EL (cell line): Measurements from ENCODE around the gene PA2G4.
"Not testable (repeated sequence)": the region's sequence is repeated elsewhere in the genome, so short reads cannot be mapped to it uniquely, and the experiment has no call there.

Source experiments
- DNase-seq: peaks from one replicate; pipeline ENCODE4 v3.0.0-alpha.2; 2016

PA2G4 gene

GRCh38 chr12:56101045-56101444 is 3.3 kb upstream of the PA2G4 start:
- DNase-seq = no peak

DNA sequence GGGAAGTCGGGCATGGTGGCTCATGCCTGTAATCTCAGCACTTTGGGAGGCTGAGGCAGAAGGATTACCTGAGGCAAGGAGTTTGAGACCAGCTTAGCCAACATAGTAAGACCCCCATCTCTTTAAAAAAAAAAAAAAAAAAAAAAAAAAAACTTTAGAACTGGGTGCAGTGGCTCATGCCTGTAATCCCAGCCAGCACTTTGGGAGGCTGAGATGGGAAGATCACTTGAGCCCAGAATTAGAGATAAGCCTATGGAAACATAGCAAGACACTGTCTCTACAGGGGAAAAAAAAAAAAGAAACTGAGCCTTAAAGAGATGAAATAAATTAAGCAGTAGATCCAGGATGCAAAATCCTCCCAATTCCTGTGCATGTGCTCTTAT is 1.7 kb upstream of the PA2G4 start:
- no peak for DNase-seq

DNA sequence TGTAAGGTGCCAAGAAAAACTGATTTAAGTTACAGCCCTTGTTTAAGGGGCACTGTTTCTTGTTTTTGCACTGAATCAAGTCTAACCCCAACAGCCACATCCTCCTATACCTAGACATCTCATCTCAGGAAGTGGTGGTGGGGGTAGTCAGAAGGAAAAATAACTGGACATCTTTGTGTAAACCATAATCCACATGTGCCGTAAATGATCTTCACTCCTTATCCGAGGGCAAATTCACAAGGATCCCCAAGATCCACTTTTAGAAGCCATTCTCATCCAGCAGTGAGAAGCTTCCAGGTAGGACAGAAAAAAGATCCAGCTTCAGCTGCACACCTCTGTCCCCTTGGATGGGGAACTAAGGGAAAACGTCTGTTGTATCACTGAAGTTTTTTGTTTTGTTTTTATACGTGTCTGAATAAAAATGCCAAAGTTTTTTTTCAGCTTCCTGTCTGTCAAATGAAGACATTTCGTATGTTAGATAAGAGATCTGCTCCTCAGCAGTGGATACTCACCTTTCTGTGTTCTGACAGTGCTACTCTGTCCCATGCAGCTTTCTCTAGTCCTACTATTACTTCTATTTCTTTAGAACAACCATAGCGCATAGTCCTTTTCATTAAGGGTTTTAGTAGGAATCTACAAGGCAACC is 1.2 kb upstream of the PA2G4 start:
- DNase-seq = no peak

DNA sequence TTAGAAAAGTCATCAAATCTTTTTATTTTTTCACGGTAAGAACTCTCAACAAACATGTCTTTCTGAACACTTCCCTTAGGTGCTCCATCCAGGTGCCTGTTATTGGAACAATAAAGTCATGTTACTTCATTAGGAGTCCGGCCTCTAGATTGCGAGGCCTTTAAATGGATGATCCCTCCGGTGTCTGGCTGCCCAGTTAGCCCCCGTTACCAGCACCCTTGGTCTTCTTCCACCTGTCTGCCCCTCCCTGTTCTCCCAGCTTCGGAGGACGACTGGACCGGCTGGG is 593 bp upstream of the PA2G4 start:
- DNase-seq = no peak

- DNase-seq = peak; percentile 32
These were observed 653 bp downstream of the PA2G4 start for GRCh38 chr12:56104815-56105608.

GRCh38 chr12:56105609-56105902 is 1.2 kb downstream of the PA2G4 start:
- DNase-seq = no peak

DNA sequence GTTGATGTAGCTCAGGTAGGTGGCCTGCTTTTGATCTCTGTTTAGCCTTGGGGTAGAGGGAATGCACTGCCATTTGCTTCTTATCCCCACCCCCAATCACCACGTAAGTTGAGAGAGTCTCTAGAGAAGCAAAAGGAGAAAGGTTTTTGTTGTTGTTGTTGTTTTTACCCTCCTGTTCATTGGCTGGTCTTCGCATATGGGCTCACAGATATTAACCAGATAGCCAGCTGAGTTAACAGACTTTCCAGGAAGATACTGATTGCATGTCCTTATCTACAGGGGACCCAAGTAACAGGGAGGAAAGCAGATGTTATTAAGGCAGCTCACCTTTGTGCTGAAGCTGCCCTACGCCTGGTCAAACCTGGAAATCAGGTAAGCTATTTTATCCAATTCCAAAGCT is 2.9 kb downstream of the PA2G4 start:
- no peak for DNase-seq

- DNase-seq = no peak
These were observed 6.2 kb downstream of the PA2G4 start for GRCh38 chr12:56110571-56110970.

- DNase-seq = no peak
These were observed 9.7 kb downstream of the PA2G4 start for GRCh38 chr12:56114084-56114483.

GRCh38 chr12:56115329-56115728 is 11.0 kb downstream of the PA2G4 start:
- peak; percentile 48 for DNase-seq

DNA sequence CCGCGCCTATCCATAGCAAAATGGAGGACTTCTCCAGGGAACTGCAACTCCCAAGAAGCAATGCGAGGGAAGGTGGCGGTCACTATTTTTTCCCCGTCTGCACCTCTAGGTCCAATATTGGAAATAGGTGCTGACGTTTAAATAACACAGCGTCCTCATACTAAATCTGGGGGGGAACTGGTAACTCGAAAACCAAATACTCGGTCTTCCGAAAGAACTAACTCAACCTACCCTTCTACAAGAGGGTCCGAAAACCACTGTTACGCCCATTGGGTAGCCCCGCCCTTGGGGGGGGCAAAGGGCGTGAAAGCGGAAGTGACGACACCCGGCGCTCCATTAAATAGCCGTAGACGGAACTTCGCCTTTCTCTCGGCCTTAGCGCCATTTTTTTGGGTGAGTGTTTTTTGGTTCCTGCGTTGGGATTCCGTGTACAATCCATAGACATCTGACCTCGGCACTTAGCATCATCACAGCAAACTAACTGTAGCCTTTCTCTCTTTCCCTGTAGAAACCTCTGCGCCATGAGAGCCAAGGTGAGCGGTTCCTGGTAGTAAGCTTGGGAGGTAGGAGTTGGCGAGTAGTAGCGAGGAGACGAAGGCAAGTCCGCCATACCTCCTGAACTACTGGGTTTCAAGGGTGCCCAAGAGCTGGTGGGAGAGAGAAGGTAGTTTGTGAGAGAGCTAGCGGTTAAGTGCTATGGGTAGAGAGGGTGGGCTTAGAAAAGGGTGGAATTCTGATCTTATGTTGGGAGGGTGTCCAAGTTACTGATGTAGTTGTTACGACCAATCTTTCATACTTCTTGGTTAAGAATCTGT is 12.1 kb downstream of the PA2G4 start, which contains the start of gene RPL41:
Gene RPL41 (plus strand): TSS at position 367 of the 815 bp plus-strand sequence.
- DNase-seq = peak; percentile 94

DNA sequence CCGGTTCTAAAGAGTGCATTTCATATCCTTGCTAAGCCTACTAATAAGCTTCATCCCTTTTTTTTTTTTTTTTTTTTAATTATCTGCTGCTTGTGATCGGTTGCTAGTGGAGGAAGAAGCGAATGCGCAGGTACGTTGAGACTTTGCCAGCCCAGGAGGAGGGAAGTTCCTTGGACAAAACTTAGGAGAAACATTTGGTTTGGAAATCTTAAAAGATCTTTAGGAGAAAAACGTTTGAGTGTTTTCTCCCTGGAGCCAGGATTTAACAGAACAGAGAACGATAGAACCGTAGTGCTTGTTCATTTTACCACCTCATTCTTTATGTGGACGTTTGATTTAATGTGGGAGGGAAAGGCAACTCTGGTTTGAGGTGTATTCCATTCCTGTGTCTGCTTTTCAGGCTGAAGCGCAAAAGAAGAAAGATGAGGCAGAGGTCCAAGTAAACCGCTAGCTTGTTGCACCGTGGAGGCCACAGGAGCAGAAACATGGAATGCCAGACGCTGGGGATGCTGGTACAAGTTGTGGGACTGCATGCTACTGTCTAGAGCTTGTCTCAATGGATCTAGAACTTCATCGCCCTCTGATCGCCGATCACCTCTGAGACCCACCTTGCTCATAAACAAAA is 12.8 kb downstream of the PA2G4 start:
- DNase-seq = not testable (repeated sequence)

DNA sequence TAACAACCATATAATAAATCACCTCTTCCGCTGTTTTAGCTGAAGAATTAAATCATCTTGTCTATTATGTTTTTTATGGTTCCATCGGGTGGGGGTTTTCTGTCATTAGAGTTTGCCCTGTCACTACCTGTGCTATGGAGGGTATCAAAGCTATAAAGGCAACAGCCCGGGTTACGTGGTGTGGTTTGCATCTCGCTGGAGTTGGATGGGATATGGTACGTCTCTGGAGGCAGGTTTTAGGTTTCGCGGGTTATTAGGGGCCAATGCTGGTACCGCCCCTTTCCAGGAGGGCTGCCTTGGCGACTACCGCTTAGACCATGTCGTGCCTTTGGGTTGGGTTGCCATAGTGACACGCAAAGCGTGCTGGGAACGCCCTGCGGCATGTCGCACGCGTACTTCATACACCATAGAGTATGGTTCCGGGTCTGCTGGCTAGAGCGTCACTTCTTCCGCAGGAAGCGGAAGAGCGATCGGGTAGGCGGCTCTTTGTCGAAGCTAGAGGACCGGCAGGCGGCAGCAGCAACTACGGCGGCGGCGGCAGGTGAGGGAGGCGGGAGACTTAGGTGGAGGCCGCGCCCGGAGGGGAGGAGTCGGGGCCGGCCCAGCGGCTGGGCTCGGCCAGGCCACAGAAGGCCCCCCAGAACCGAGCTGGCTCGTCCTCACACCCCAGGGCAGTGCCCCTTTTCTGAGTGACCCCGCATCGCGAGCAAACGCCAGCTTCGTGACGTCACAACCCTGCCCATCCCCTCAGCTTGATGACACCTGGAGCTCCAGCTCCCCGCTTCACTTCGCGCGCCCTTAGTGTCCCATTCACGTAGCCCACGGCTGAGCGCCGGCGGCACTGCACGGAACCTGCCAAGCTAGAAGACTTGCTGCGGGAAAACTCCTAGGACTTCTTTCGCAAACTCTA is 13.7 kb downstream of the PA2G4 start, which contains the start of gene ZC3H10:
Gene ZC3H10 (plus strand): TSS at position 489 of the 910 bp plus-strand sequence. CDS start 2,297 bp downstream, outside the sequence.
- peak; percentile 100 for DNase-seq

DNA sequence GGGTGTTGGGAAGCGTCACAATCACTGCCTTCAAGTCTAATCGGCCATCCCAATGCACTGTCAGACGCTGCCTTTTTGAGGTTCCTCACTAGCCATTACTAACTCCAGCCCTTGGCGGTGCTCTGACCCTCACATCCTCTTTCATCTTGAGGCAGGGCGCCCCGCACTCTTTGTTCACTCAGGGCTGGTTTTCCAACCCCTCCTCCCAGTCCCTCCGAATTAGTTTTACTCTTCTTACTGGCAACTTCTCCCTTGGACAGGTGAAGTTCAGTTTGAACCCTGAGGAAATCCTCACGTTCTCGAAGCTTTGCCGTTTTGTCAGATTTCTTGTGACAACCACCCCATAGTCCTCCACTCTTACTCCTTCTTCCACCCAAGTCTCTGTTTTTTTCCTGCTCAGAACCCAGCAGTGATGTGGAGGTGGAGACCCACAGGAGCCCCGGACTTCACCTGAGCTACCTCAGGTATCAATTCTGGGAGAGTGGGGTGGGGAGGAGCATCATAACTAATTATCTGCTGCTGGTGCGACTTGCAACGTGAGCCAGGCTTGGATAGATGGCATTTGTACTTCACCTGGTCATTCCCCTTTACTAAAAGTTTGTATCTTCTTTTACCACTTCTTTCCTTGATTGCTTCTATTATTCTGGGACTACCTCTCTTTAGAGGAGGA is 14.5 kb downstream of the PA2G4 start:
- DNase-seq = no peak

- peak; percentile 93 for DNase-seq
These were observed 15.0 kb downstream of the PA2G4 start for GRCh38 chr12:56119361-56119796.

DNA sequence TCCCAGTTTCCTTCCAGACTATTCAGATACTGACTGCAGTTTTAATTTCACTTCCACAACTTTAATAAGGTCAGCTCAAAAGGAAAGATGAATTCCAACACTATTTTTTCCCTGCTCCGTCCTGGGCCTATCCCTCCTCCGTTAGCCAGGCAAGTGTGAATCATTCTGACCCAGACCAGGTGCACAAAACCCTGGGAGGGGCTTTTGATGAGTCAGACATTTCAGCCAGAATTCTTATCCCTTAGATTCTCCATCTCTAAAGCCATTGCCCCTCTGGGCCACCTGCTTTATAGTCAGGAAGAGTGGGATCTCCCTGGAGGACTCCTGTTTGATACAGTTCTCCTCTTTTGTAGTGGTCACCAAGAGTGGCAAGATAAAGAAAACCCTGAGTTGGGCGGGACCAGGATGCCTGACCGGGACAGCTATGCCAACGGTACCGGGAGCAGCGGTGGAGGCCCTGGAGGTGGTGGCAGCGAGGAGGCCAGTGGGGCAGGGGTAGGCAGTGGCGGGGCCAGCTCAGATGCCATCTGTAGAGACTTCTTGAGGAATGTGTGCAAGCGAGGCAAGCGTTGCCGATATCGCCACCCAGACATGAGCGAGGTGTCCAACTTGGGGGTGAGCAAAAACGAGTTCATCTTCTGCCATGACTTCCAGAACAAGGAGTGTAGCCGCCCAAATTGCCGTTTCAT is 15.9 kb downstream of the PA2G4 start:
- no peak for DNase-seq

GRCh38 chr12:56121204-56121870 is 17.0 kb downstream of the PA2G4 start:
- no peak for DNase-seq

GRCh38 chr12:56122637-56123036 is 18.3 kb downstream of the PA2G4 start:
- DNase-seq = no peak

DNA sequence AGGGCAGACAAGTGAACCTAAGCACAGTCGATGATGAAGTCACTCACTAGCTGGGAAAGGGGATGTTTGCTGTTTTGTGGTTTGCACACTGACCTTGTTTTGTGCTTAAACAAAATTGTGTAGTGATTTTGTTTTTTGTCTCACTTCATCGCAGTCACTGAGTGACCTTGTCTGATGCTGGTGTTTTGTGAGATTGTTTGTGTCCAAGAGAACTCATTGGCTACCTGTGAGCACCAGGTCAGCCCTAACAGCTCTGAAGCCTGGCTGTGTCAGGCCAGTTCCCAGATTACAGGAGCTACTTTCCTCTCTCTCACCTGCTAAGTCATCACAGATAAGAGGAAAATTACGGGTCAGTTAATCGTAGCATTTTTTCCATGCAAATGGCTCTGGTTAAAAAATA is 19.8 kb downstream of the PA2G4 start:
- no peak for DNase-seq

DNA sequence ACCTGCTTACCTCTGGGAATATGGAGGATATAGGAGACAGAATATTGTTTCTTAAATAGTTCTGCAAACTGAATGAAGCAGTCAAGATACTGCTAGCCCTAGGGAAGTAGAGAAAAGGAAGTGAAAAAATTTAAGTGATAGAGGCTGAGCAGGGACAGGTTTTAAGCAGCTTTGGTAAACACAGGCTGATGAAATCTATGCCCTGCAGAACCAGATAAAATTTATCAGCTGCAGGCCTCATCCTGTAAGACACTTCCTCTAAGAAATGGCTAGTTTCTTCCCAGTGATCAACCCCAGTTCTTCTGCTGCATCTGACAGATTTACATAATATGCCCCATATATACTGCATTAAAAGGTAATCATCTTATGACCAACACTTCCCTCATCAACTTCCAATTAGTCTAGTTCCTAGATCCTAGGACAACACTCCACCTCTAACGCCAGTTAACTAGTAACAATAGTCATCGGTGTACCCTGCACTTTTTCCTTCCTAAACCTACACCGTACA is 22.4 kb downstream of the PA2G4 start:
- no peak for DNase-seq
